HK-2 (cell line): ENCODE data around the gene LAMA2.

Source experiments
- DNase-seq: peaks from one replicate; pipeline ENCODE4 v3.0.0-alpha.2; 2018; ENCODE audit not compliant: unreplicated experiment

LAMA2 gene

DNA sequence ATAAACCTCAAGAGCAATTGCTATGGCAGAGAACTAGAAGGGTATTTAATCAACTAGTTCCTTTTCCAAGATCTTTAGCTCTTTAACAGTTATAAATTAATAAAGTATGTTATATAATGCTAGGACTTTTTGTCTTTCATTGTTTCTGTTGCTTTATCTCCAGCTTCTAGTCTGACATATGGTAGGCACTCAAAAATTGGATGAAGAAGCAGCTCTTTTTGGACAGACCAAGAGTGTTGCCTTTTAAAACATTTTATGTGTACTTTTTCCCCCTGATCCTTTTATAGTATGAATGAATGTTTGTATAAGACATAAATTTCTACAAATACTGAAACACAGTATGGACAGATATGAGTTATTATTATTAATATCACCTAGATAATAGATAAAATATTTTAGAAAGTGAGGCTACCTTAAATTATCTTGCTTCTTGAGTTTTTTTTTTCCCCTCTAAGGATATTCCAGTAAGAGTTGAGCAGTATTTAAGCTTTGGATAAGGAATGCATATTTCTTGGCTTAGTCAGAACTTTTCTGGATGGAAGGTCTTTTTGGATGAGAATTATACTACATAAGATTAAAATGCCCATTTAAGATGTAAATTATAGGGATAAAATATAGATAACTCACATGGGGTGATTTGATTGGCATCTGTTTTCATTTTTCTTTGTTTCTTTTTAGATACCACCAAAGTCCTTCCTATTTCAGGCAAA is 16.6 kb downstream of the LAMA2 start:
- DNase-seq: no peak

- no peak for DNase-seq
Observed at GRCh38 chr6:128903715-128904114, 20.8 kb downstream of the LAMA2 start.

- DNase-seq: no peak
Observed at GRCh38 chr6:128914051-128914450, 31.1 kb downstream of the LAMA2 start.

- DNase-seq: no peak
Observed at GRCh38 chr6:128918886-128919285, 35.9 kb downstream of the LAMA2 start.

GRCh38 chr6:128919412-128920180 is 36.7 kb downstream of the LAMA2 start:
- no peak for DNase-seq

GRCh38 chr6:128925765-128926164 is 42.8 kb downstream of the LAMA2 start:
- no peak for DNase-seq

DNA sequence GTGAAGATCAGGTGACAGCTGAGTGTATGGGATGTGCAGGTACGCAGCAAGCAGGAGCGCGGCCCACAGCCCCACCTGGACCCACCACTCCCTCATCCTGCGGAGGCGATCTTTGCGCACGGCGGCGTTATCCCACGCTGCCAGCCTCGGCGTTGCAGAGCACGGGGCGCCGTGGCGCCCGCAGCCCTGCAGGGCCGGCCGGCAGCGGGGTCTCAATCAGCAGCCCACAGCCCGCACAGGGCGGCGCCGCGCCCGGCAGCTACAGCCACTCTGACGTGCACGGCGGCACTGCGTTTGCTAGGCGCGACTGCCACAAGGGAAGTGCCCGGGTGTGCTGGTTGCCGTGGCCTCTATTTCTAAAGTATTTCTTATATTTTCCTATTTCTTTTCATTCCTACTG is 46.9 kb downstream of the LAMA2 start:
- no peak for DNase-seq

DNA sequence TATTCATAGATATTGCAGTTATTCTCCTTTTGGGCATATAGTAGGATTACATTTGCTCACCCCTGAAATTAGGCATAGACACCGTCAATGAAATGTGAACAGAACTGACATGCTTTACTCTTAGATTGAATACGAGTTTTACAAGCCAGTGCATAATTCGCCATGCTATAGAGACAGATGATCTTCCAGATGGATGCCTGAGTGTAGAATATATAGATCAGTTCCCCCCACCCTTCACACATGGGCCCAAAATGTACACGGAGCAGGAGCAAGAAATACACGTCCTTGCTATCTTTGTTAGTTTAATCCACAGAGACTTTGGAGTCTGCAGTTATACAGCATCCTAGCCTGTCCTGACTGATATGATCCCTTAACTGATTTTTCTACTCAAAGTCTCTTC is 47.4 kb downstream of the LAMA2 start:
- DNase-seq: no peak

- no peak for DNase-seq
Observed at GRCh38 chr6:128932061-128932460, 49.1 kb downstream of the LAMA2 start.

DNA sequence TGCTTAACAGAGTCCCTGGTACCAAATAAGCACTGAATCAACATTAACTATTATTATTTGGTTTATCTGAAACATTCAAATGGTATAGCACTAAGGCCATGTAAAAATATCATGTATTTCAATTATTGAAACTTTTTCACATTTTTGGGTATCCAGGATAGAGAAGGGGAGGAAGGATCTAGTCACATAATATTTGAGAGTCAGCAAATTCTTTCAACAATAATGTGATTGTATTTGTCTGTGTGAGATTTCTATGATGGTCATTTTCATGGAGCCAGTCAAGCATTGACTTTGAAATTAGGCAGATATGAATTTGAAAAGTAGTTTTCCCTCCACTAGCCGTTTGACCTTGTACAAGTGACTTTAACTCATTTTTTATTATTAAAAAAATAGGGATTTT is 67.9 kb downstream of the LAMA2 start:
- no peak for DNase-seq

DNA sequence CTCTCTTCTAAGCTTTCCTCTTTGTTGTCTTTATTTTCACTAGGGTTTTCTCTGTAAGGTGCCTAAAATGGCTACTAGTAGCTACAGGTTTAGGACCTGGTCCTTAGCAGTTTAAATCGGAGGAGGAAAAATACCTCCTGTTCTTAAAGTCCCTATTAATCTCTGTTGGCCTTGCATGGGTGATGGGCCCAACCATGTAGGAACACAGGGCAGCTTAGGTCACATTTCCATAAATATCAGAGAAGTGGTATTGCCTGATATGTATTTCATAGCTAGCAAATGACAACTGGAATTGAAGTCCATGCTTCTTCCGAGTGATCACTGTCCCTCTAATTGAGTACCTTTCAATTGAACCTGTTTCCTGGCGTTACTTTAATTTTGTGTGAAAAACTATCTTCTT is 70.0 kb downstream of the LAMA2 start:
- DNase-seq: no peak

DNA sequence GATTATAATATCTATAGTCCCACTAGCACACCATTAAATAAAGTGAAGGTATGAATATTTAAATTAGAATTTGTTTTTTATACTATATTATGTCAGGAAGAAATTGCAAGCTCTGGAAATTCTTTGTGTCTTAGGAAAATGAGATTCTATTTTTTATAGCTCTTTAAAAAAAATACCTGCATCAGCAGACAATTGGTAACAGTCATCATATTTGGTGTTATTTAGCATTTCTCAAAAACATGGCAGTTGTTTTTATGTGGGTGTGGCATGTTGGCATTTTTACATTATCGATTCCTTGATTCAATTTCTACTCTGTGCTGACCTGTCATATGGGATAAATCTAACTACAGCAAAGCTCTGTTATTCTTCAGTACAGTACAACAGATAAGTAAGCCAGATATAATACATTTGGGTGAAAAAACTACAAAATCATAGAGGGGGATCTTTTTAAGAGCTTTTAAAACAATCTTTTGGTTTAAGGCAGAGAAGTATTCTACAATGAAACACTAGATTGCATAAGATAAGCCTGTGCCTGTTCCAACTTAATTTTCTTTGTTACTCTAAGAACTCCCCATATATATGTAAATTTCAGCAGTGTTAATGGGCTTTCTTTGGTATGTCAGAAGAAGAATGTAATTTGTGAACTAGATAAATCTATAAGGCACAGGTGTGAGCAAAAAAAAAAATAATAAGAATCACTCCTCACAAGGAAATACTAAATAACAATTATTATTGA is 71.5 kb downstream of the LAMA2 start:
- DNase-seq: no peak

DNA sequence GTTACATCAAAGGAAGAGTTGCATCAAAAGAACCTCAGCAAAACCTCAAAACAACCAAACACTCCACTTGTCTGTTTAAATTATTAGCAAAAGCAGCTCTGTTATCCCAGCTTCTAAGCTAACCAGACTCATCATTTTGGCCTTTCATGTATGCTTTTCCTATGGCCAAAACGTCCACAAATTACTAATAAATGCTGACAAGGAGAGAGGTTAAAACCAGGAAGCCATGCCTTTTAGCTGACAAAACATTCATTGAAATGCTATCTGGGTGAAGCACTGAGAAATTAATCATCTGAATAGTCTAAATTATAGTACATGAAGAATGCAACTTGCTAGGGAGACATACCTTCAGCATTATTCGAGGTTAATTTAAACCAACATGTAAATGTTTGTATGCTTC is 80.6 kb downstream of the LAMA2 start:
- no peak for DNase-seq

- DNase-seq: no peak
Observed at GRCh38 chr6:128964233-128964755, 81.4 kb downstream of the LAMA2 start.

GRCh38 chr6:128964771-128965170 is 81.8 kb downstream of the LAMA2 start:
- no peak for DNase-seq

DNA sequence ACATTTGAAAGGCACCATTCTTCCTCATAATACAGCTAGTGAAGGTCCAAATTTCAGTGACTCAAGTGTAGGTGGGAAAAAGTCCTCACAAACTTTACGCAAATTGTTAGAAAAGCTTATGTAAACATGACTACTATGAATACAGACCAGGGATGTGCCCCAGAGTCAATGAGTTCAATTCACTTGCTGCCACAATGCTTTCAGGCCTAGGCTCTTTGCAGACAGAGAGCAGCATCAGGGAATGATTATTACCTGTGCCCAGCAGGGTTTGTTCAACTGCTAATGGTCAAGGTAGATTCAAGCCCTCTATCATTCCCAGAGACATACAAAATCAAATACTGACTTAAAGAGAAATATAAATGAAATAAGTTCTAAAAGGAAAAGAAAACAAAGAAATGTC is 84.0 kb downstream of the LAMA2 start:
- DNase-seq: no peak

GRCh38 chr6:128979071-128979470 is 96.1 kb downstream of the LAMA2 start:
- DNase-seq: no peak

- DNase-seq: no peak
Observed at GRCh38 chr6:128981716-128982115, 98.8 kb downstream of the LAMA2 start.

DNA sequence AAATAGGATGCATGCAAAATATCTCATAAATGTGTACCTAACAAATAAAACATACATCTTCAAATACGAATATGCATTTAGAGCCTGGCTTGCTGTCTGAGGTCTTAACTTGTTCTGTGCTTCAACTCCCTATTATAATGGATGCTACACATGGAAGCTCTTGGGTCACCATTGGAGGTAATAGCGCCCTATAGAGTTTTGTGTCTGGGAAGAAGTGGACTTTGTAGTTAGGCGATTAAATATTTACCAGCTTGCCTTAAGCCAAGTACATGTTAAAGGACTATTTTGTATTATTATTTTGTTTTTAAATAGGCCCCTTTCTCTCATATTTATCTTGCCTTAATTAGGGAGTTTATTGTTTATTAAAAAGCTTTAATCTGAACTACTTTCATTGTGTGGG is 107.4 kb downstream of the LAMA2 start:
- DNase-seq: no peak

DNA sequence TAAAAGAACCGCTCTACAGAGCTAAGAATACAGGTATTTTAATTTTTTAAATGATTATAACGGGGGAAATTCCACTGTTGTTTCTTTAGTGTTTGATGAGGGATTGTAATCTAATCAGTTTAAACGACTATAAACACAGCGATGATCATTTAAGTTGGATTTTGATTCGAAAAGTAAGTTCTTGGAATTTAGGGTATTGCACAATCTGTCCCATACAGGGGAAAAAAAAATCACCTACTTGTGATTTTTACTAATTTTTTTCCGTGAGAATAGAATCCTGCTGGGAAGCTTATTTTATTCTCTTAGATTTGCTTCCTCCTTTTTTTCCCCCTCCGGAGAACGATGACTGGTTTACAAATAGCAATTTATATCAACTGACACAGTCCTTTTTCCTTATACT is 108.0 kb downstream of the LAMA2 start:
- DNase-seq: no peak

- DNase-seq: no peak
Observed at GRCh38 chr6:128993166-128993565, 110.2 kb downstream of the LAMA2 start.

GRCh38 chr6:128997880-128998279 is 114.9 kb downstream of the LAMA2 start:
- DNase-seq: no peak
